Measurements from ENCODE around the gene PATL1. TPM values are rescaled to one million over a fixed set of nuclear protein-coding genes. Genes with fewer than 3 reads are reported as not detected.
A peak's percentile ranks its signal among the peaks of the same experiment; 100 is the strongest.

PATL1 gene
- total RNA-seq, 2 experiments from 2014 or later: 60.8 to 66.9 TPM

GRCh38 chr11:59614277-59615119 lies 54.3 kb downstream of the PATL1 start:
- H3K4me1 Mint-ChIP-seq: peaks cover 42% of the 10 kb centered on the region
- H3K9me3 Mint-ChIP-seq: no peaks in the 10 kb centered on the region
- H3K36me3 Mint-ChIP-seq: peaks cover 14% of the 10 kb centered on the region
- peak overlapping the region; percentile 83 for H3K27ac Mint-ChIP-seq
- no peaks in the 10 kb centered on the region for H3K27me3 Mint-ChIP-seq
- DNase-seq: no peak
- H3K4me3 Mint-ChIP-seq: peak overlapping the region; percentile 89

- Mint-ChIP-seq H3K9me3 (no peaks in the 10 kb centered on the region), H3K36me3 (peaks cover 26% of the 10 kb centered on the region), H3K27ac (peak overlapping the region; percentile 36), H3K4me3 (no peak overlapping the region), H3K27me3 (no peaks in the 10 kb centered on the region), H3K4me1 (peaks cover 48% of the 10 kb centered on the region)
- DNase-seq: no peak
These were observed 57.0 kb downstream of the PATL1 start for GRCh38 chr11:59611570-59612565.

- peaks cover 30% of the 10 kb centered on the region for H3K36me3 Mint-ChIP-seq
- peak; percentile 3 for DNase-seq
- peaks cover 45% of the 10 kb centered on the region for H3K4me1 Mint-ChIP-seq
- H3K27ac Mint-ChIP-seq: no peak overlapping the region
- no peak overlapping the region for H3K4me3 Mint-ChIP-seq
- no peaks in the 10 kb centered on the region for H3K27me3 Mint-ChIP-seq
- H3K9me3 Mint-ChIP-seq: no peaks in the 10 kb centered on the region
These were observed 58.5 kb downstream of the PATL1 start for GRCh38 chr11:59610289-59610688.

GRCh38 chr11:59607703-59608454 lies 61.0 kb downstream of the PATL1 start:
- Mint-ChIP-seq H3K4me1 (peaks cover 33% of the 10 kb centered on the region), H3K27ac (no peak overlapping the region), H3K9me3 (no peaks in the 10 kb centered on the region), H3K27me3 (no peaks in the 10 kb centered on the region), H3K4me3 (no peak overlapping the region), H3K36me3 (peaks cover 22% of the 10 kb centered on the region)
- no peak for DNase-seq

GRCh38 chr11:59602432-59602831 lies 66.4 kb downstream of the PATL1 start:
- Mint-ChIP-seq H3K4me1 (peaks cover 8% of the 10 kb centered on the region), H3K4me3 (no peak overlapping the region), H3K36me3 (peaks cover 32% of the 10 kb centered on the region), H3K27me3 (no peaks in the 10 kb centered on the region), H3K9me3 (no peaks in the 10 kb centered on the region), H3K27ac (no peak overlapping the region)
- no peak for DNase-seq

GRCh38 chr11:59601788-59602187 lies 67.0 kb downstream of the PATL1 start:
- Mint-ChIP-seq H3K4me3 (no peak overlapping the region), H3K36me3 (peaks cover 32% of the 10 kb centered on the region), H3K4me1 (peaks cover 8% of the 10 kb centered on the region), H3K27me3 (no peaks in the 10 kb centered on the region), H3K9me3 (no peaks in the 10 kb centered on the region), H3K27ac (no peak overlapping the region)
- no peak for DNase-seq

GRCh38 chr11:59600636-59601035 lies 68.2 kb downstream of the PATL1 start:
- H3K4me3 Mint-ChIP-seq: no peak overlapping the region
- H3K27ac Mint-ChIP-seq: no peak overlapping the region
- H3K9me3 Mint-ChIP-seq: no peaks in the 10 kb centered on the region
- H3K27me3 Mint-ChIP-seq: no peaks in the 10 kb centered on the region
- peaks cover 35% of the 10 kb centered on the region for H3K36me3 Mint-ChIP-seq
- H3K4me1 Mint-ChIP-seq: peaks cover 8% of the 10 kb centered on the region
- no peak for DNase-seq

- H3K4me1 Mint-ChIP-seq: peaks cover 8% of the 10 kb centered on the region
- no peaks in the 10 kb centered on the region for H3K9me3 Mint-ChIP-seq
- H3K27ac Mint-ChIP-seq: no peak overlapping the region
- no peaks in the 10 kb centered on the region for H3K27me3 Mint-ChIP-seq
- no peak overlapping the region for H3K4me3 Mint-ChIP-seq
- peaks cover 37% of the 10 kb centered on the region for H3K36me3 Mint-ChIP-seq
- no peak for DNase-seq
These were observed 68.6 kb downstream of the PATL1 start for GRCh38 chr11:59600234-59600633.

- H3K4me3 Mint-ChIP-seq: no peak overlapping the region
- H3K9me3 Mint-ChIP-seq: no peaks in the 10 kb centered on the region
- peaks cover 7% of the 10 kb centered on the region for H3K4me1 Mint-ChIP-seq
- no peak for DNase-seq
- H3K27ac Mint-ChIP-seq: no peak overlapping the region
- no peaks in the 10 kb centered on the region for H3K27me3 Mint-ChIP-seq
- peaks cover 36% of the 10 kb centered on the region for H3K36me3 Mint-ChIP-seq
These were observed 69.9 kb downstream of the PATL1 start for GRCh38 chr11:59598961-59599360.

Other genes with a start within 250 kb of the PATL1 start
- not detected for gene OR5A2, start 242.6 kb downstream of the PATL1 start, total RNA-seq
- not detected for gene OR5A1, start 232.6 kb downstream of the PATL1 start, total RNA-seq
- gene OR4D6, start 212.1 kb downstream of the PATL1 start, total RNA-seq: not detected
- gene OR4D10, start 195.7 kb downstream of the PATL1 start, total RNA-seq: not detected
- gene OR4D11, start 165.5 kb downstream of the PATL1 start, total RNA-seq: not detected
- not detected for gene OR4D9, start 157.5 kb downstream of the PATL1 start, total RNA-seq
- gene OSBP, start 53.3 kb downstream of the PATL1 start, total RNA-seq: 10 to 100 TPM; 39.4 to 39.6 TPM
- not detected for gene OR10V1, start 44.8 kb upstream of the PATL1 start, total RNA-seq
- gene STX3, start 86.3 kb upstream of the PATL1 start, total RNA-seq: 1 to 10 TPM; 7.3 to 8.0 TPM
- 100 to 1,000 TPM; 104 to 105 TPM for gene MRPL16, start 141.7 kb upstream of the PATL1 start, total RNA-seq
- gene CBLIF, start 176.5 kb upstream of the PATL1 start, total RNA-seq: not detected
- not detected for gene TCN1, start 197.4 kb upstream of the PATL1 start, total RNA-seq
- not detected for gene OOSP3, start 209.7 kb upstream of the PATL1 start, total RNA-seq

Measured in activated naive CD8-positive, alpha-beta T cell treated with anti-CD3 and anti-CD28 coated beads for 36 hours (primary cell).